Breast epithelium (tissue), 4 donors: ENCODE results near the gene SLC66A2. TPM values are rescaled to one million over a fixed set of nuclear protein-coding genes. Genes with fewer than 3 reads are reported as not detected.

ENCODE experiments used
- DNase-seq, 2 donors: peaks; one replicate each; pipeline ENCODE4 v3.0.0-alpha.2; 2019; ENCODE audit warnings: low spot score in 2 of 2
- H3K27ac ChIP-seq, 2 donors: fragments of 200-600 bp; sonication (generic) in 1 of 2; one replicate each; pipeline ENCODE4 v1.5.1; 2016 to 2019; ENCODE audit warnings: mild to moderate bottlenecking in 1 of 2
- H3K27me3 ChIP-seq, 2 donors: fragments of 200-600 bp; sonication (generic) in 1 of 2; one replicate each; pipeline versions ENCODE4 v1.5.1 to v1.6.0; 2017 to 2019; ENCODE audit warnings: control low read depth in 1 of 2, mild to moderate bottlenecking in 1 of 2
- H3K36me3 ChIP-seq: fragments of 200-600 bp; one replicate; pipeline ENCODE4 v1.5.1; 2019
- H3K4me1 ChIP-seq, 2 donors: fragments of 200-600 bp; sonication (generic); one replicate each; pipeline ENCODE4 v1.5.1; 2016 to 2019; ENCODE audit warnings: control low read depth in 1 of 2
- H3K4me3 ChIP-seq, 3 donors: fragments of 200-600 bp; sonication (generic); 1 replicate in 2 of 3; 2 replicates in 1 of 3; pipeline ENCODE4 v1.5.1; 2016 to 2019; ENCODE audit warnings: mild to moderate bottlenecking in 3 of 3, moderate library complexity in 2 of 3
- H3K9me3 ChIP-seq, 2 donors: fragments of 200-600 bp; sonication (generic) in 1 of 2; one replicate each; pipeline ENCODE4 v1.5.1; 2016 to 2019; ENCODE audit warnings: control low read depth in 1 of 2
- CTCF ChIP-seq, 3 donors: fragments of 450-650 bp; IDR thresholded peaks; one replicate each; pipeline ENCODE4 v1.5.1; 2016 to 2017; ENCODE audit warnings: antibody characterized with exemption in 3 of 3, mild to moderate bottlenecking in 3 of 3, moderate library complexity in 3 of 3
- POLR2A ChIP-seq: fragments of 450-650 bp; IDR thresholded peaks from one replicate; pipeline ENCODE4 v1.6.1; 2016; ENCODE audit warnings: antibody characterized with exemption, mild to moderate bottlenecking, moderate library complexity
- POLR2AphosphoS5 ChIP-seq, 3 donors: sonication (generic); formaldehyde crosslinking; IDR thresholded peaks; one replicate each; pipeline ENCODE4 v1.6.1; 2017; ENCODE audit warnings: antibody characterized with exemption in 3 of 3
- intact Hi-C: fragments of 100-400 bp; cut with DNase I; formaldehyde crosslinking; loops from one replicate; pipeline ENCODE4 v1.15.1; 2023; ENCODE audit warnings: low total_unique reads
- total RNA-seq, 3 donors: library from RNA; depleted of rRNA; stranded (reverse); fragments of >200 nt; gene quantifications; one replicate each; pipeline ENCODE4 v1.1.0, GENCODE V29; 2016

Gene SLC66A2
- total RNA-seq, 3 donors from 2014 or later = 45.2 to 141 (median 65.9) TPM

GRCh38 chr18:79982736-79983135 lies 31.3 kb upstream of the SLC66A2 start:
- peak in 1 of 2 donors; percentile 27 for DNase-seq

GRCh38 chr18:79980585-79980984 lies 29.1 kb upstream of the SLC66A2 start:
- Histone ChIP-seq H3K27ac (no peak overlapping the region), H3K9me3 (no peaks in the 10 kb centered on the region), H3K4me3 (no peak overlapping the region), H3K27me3 (no peaks in the 10 kb centered on the region), H3K36me3 (no peaks in the 10 kb centered on the region), H3K4me1 (no peaks in the 10 kb centered on the region)
- intact Hi-C loops = no loop called here
- DNase-seq = no peak
- TF ChIP-seq CTCF (IDR thresholded peaks at IDR 0.05) (no peak), POLR2A (no peak), POLR2AphosphoS5 (IDR thresholded peaks at IDR 0.05) (no peak)

More at GRCh38 chr18:79982736-79983135, 31.3 kb upstream of the SLC66A2 start:
- H3K9me3 ChIP-seq = no peaks in the 10 kb centered on the region
- intact Hi-C loops = no loop called here
- H3K36me3 ChIP-seq = no peaks in the 10 kb centered on the region
- no peaks in the 10 kb centered on the region for H3K27me3 ChIP-seq
- TF ChIP-seq POLR2A = no peak
- no peak for TF ChIP-seq CTCF (IDR thresholded peaks at IDR 0.05)
- no peak for TF ChIP-seq POLR2AphosphoS5 (IDR thresholded peaks at IDR 0.05)
- peaks cover 4 to 11% of the 10 kb centered on the region in 2 donors for H3K4me1 ChIP-seq
- H3K27ac ChIP-seq = peak overlapping the region; percentile 44 to 63
- no peak overlapping the region for H3K4me3 ChIP-seq

GRCh38 chr18:79979843-79980242 lies 28.4 kb upstream of the SLC66A2 start:
- TF ChIP-seq POLR2AphosphoS5 (IDR thresholded peaks at IDR 0.05) (no peak), CTCF (IDR thresholded peaks at IDR 0.05) (no peak), POLR2A (no peak)
- Histone ChIP-seq H3K27me3 (no peaks in the 10 kb centered on the region), H3K27ac (no peak overlapping the region), H3K4me1 (no peaks in the 10 kb centered on the region), H3K36me3 (no peaks in the 10 kb centered on the region), H3K9me3 (no peaks in the 10 kb centered on the region), H3K4me3 (no peak overlapping the region)
- intact Hi-C loops = no loop called here
- no peak for DNase-seq

GRCh38 chr18:79975985-79976680 lies 24.7 kb upstream of the SLC66A2 start:
- H3K9me3 ChIP-seq = no peaks in the 10 kb centered on the region
- no peak for TF ChIP-seq POLR2A
- TF ChIP-seq CTCF (IDR thresholded peaks at IDR 0.05) = no peak
- TF ChIP-seq POLR2AphosphoS5 (IDR thresholded peaks at IDR 0.05) = no peak
- no peak for DNase-seq
- no peaks in the 10 kb centered on the region for H3K4me1 ChIP-seq
- no peak overlapping the region for H3K27ac ChIP-seq
- H3K27me3 ChIP-seq = no peaks in the 10 kb centered on the region
- no peaks in the 10 kb centered on the region for H3K36me3 ChIP-seq
- H3K4me3 ChIP-seq = no peak overlapping the region
- intact Hi-C loops = no loop called here

GRCh38 chr18:79975043-79975442 lies 23.6 kb upstream of the SLC66A2 start:
- intact Hi-C loops = no loop called here
- no peak for DNase-seq
- TF ChIP-seq POLR2AphosphoS5 (IDR thresholded peaks at IDR 0.05) (no peak), CTCF (IDR thresholded peaks at IDR 0.05) (no peak), POLR2A (no peak)
- H3K4me3 ChIP-seq = no peak overlapping the region
- no peaks in the 10 kb centered on the region for H3K27me3 ChIP-seq
- no peak overlapping the region for H3K27ac ChIP-seq
- peaks cover 4% of the 10 kb centered on the region for H3K36me3 ChIP-seq
- no peaks in the 10 kb centered on the region for H3K9me3 ChIP-seq
- H3K4me1 ChIP-seq = no peaks in the 10 kb centered on the region
